Thyroid gland (tissue), 4 donors: ENCODE measurements around the gene ATAD3B.
"Not testable (repeated sequence)": the region's sequence is repeated elsewhere in the genome, so short reads cannot be mapped to it uniquely, and the experiment has no call there.

Source experiments
- CTCF ChIP-seq, 6 experiments: fragments of 200-600 bp in 3 of 6; fragments of 450-650 bp in 3 of 6; sonication (generic) in 3 of 6; IDR thresholded peaks; one replicate each; pipeline ENCODE4 v1.5.1; 2016 to 2019; ENCODE audit warnings: antibody characterized with exemption in 6 of 6, mild to moderate bottlenecking in 2 of 6, inconsistent platforms in 1 of 6, moderate library complexity in 1 of 6
- POLR2A ChIP-seq, 2 donors: fragments of 450-650 bp; IDR thresholded peaks; one replicate each; pipeline ENCODE4 v1.6.1; 2017; ENCODE audit warnings: antibody characterized with exemption in 2 of 2, mild to moderate bottlenecking in 2 of 2, moderate library complexity in 1 of 2

GRCh38 chr1:1456683-1457255 lies 14.8 kb upstream of the ATAD3B start:
- TF ChIP-seq CTCF, POLR2A (IDR thresholded peaks at IDR 0.05): not testable (repeated sequence)
